Gastroesophageal sphincter (tissue), 4 donors: ENCODE measurements around the gene TLK2. TPM values are rescaled to one million over a fixed set of nuclear protein-coding genes. Genes with fewer than 3 reads are reported as not detected.
"Not testable (repeated sequence)": the region's sequence is repeated elsewhere in the genome, so short reads cannot be mapped to it uniquely, and the experiment has no call there.

Source experiments
- ATAC-seq: fragments of 150-250 bp; one replicate; pipeline ENCODE4 v1.9.1; 2016; ENCODE audit warnings: mild to moderate bottlenecking, moderate library complexity
- H3K27ac ChIP-seq, 4 donors: fragments of 200-600 bp; sonication (generic) in 3 of 4; 1 replicate in 3 of 4; 2 replicates in 1 of 4; pipeline ENCODE4 v1.5.1; 2016 to 2019
- H3K27me3 ChIP-seq: fragments of 200-600 bp; sonication (generic); one replicate; pipeline ENCODE4 v1.5.1; 2019
- H3K36me3 ChIP-seq, 2 donors: fragments of 200-600 bp; sonication (generic); one replicate each; pipeline ENCODE4 v1.5.1; 2019; ENCODE audit warnings: control low read depth in 1 of 2
- H3K4me1 ChIP-seq, 3 donors: fragments of 200-600 bp; sonication (generic); 1 replicate in 2 of 3; 2 replicates in 1 of 3; pipeline ENCODE4 v1.5.1; 2016 to 2019; ENCODE audit warnings: control low read depth in 2 of 3
- H3K4me3 ChIP-seq, 2 donors: fragments of 200-600 bp; sonication (generic); one replicate each; pipeline ENCODE4 v1.5.1; 2019; ENCODE audit warnings: mild to moderate bottlenecking in 1 of 2, moderate library complexity in 1 of 2
- H3K9me3 ChIP-seq, 3 donors: fragments of 200-600 bp; sonication (generic); one replicate each; pipeline ENCODE4 v1.5.1; 2017 to 2019; ENCODE audit warnings: control low read depth in 2 of 3
- CTCF ChIP-seq, 4 experiments: fragments of 200-600 bp in 2 of 4; fragments of 450-650 bp in 2 of 4; sonication (generic) in 1 of 4; IDR thresholded peaks; one replicate each; pipeline ENCODE4 v1.5.1; 2017 to 2019; ENCODE audit warnings: antibody characterized with exemption in 4 of 4, mild to moderate bottlenecking in 2 of 4, moderate library complexity in 2 of 4
- EP300 ChIP-seq: sonication (generic); formaldehyde crosslinking; IDR thresholded peaks from one replicate; pipeline ENCODE4 v1.6.1; 2017; ENCODE audit warnings: antibody characterized with exemption, mild to moderate bottlenecking
- POLR2A ChIP-seq, 2 donors: fragments of 450-650 bp; IDR thresholded peaks; one replicate each; pipeline ENCODE4 v1.6.1; 2017; ENCODE audit warnings: antibody characterized with exemption in 2 of 2, mild to moderate bottlenecking in 2 of 2, moderate library complexity in 1 of 2
- POLR2AphosphoS5 ChIP-seq: sonication (generic); formaldehyde crosslinking; IDR thresholded peaks from one replicate; pipeline ENCODE4 v1.6.1; 2017; ENCODE audit warnings: antibody characterized with exemption
- WGBS, 2 donors: methylation state at CpG; one replicate each; pipeline ENCODE4 v1.1.5; 2018; ENCODE audit warnings: low coverage in 1 of 2; 5-methylcytosine and 5-hydroxymethylcytosine counted together
- total RNA-seq, 4 donors: library from RNA; depleted of rRNA; stranded (reverse); fragments of >200 nt; gene quantifications; one replicate each; pipeline ENCODE4 v1.1.0, GENCODE V29; 2016

Gene TLK2
- total RNA-seq, 4 donors from 2014 or later: 42.7 to 69.4 (median 51.3) TPM

- WGBS, 2 donors: 79 to 93% methylated on average over 6 to 7 of the region's 7 CpGs
- Histone ChIP-seq H3K4me3 (no peak overlapping the region), H3K27me3 (no peaks in the 10 kb centered on the region), H3K36me3 (peaks cover 0 to 8% of the 10 kb centered on the region in 2 donors), H3K4me1 (no peaks in the 10 kb centered on the region), H3K27ac (no peak overlapping the region), H3K9me3 (no peaks in the 10 kb centered on the region)
- TF ChIP-seq POLR2A (IDR thresholded peaks at IDR 0.05) (no peak), CTCF (IDR thresholded peaks at IDR 0.05) (no peak), POLR2AphosphoS5 (no peak), EP300 (no peak)
- ATAC-seq: no peak
Observed at GRCh38 chr17:62456016-62456415, 22.6 kb upstream of the TLK2 start.

- H3K27ac ChIP-seq, H3K9me3 ChIP-seq, ATAC-seq, H3K4me3 ChIP-seq, H3K27me3 ChIP-seq, H3K36me3 ChIP-seq, H3K4me1 ChIP-seq: not testable (repeated sequence)
- WGBS, 2 donors: 77 to 83% methylated on average over 9 to 10 of the region's 10 CpGs
Observed at GRCh38 chr17:62458483-62458882, 20.1 kb upstream of the TLK2 start.

GRCh38 chr17:62464422-62464821, 14.2 kb upstream of the TLK2 start:
- ATAC-seq, H3K4me1 ChIP-seq: not testable (repeated sequence)
- WGBS, 2 donors: 70 to 100% methylated on average over 2 of the region's 3 CpGs

GRCh38 chr17:62465271-62465670, 13.4 kb upstream of the TLK2 start:
- WGBS, 2 donors: 100% methylated on average over 1 to 4 of the region's 7 CpGs
- H3K27ac ChIP-seq, H3K4me1 ChIP-seq, H3K9me3 ChIP-seq, ATAC-seq, H3K27me3 ChIP-seq, H3K4me3 ChIP-seq, H3K36me3 ChIP-seq: not testable (repeated sequence)

More at GRCh38 chr17:62464422-62464821, 14.2 kb upstream of the TLK2 start:
- not testable (repeated sequence) for H3K4me3 ChIP-seq, H3K27ac ChIP-seq, H3K9me3 ChIP-seq, H3K27me3 ChIP-seq, H3K36me3 ChIP-seq

GRCh38 chr17:62470666-62471379, 7.8 kb upstream of the TLK2 start:
- peaks cover 0 to 18% (median 3%) of the 10 kb centered on the region in 3 donors for H3K4me1 ChIP-seq
- H3K4me3 ChIP-seq, H3K9me3 ChIP-seq, H3K36me3 ChIP-seq, H3K27me3 ChIP-seq, ATAC-seq: not testable (repeated sequence)
- 0 to 51% methylated on average over 2 to 3 of the region's 8 CpGs for WGBS, 2 donors
- peak; percentile 43 for TF ChIP-seq POLR2AphosphoS5
- peak overlapping the region in 2 of 4 donors; percentile 2 to 51 for H3K27ac ChIP-seq

- not testable (repeated sequence) for H3K27me3 ChIP-seq, H3K4me3 ChIP-seq, H3K27ac ChIP-seq, H3K36me3 ChIP-seq, H3K9me3 ChIP-seq, ATAC-seq
- peaks cover 0 to 19% (median 3%) of the 10 kb centered on the region in 3 donors for H3K4me1 ChIP-seq
- 39% methylated on average over 6 of the region's 9 CpGs; no CpG with 5 or more reads in 1 of the 2 donors for WGBS, 2 donors
Observed at GRCh38 chr17:62471380-62471880, 7.2 kb upstream of the TLK2 start.

GRCh38 chr17:62473030-62473982, 5.3 kb upstream of the TLK2 start:
- not testable (repeated sequence) for ATAC-seq, H3K36me3 ChIP-seq, H3K27me3 ChIP-seq, H3K27ac ChIP-seq, H3K9me3 ChIP-seq, H3K4me3 ChIP-seq
- H3K4me1 ChIP-seq: peaks cover 0 to 32% (median 8%) of the 10 kb centered on the region in 3 donors
- WGBS, 2 donors: 80 to 87% methylated on average over 1 to 6 of the region's 8 CpGs

GRCh38 chr17:62477111-62477510, 1.5 kb upstream of the TLK2 start:
- H3K27me3 ChIP-seq, H3K36me3 ChIP-seq, ATAC-seq, H3K9me3 ChIP-seq: not testable (repeated sequence)
- peak overlapping the region in 3 of 4 donors; percentile 97 to 99 (median 98) for H3K27ac ChIP-seq
- peak overlapping the region in 1 of 2 donors; percentile 81 for H3K4me3 ChIP-seq
- peaks cover 0 to 38% (median 11%) of the 10 kb centered on the region in 3 donors for H3K4me1 ChIP-seq
- 75% methylated on average over 8 of the region's 8 CpGs; no CpG with 5 or more reads in 1 of the 2 donors for WGBS, 2 donors

GRCh38 chr17:62477718-62478408, 762 bp upstream of the TLK2 start:
- peak overlapping the region; percentile 89 to 99 (median 98) for H3K27ac ChIP-seq
- peak overlapping the region; percentile 53 to 81 for H3K4me3 ChIP-seq
- H3K9me3 ChIP-seq, H3K27me3 ChIP-seq: not testable (repeated sequence)
- WGBS, 2 donors: 3% methylated on average over 3 of the region's 61 CpGs; no CpG with 5 or more reads in 1 of the 2 donors
- peak; percentile 43 for ATAC-seq
- H3K36me3 ChIP-seq: peaks cover 0 to 16% of the 10 kb centered on the region in 2 donors
- peaks cover 0 to 45% (median 11%) of the 10 kb centered on the region in 3 donors for H3K4me1 ChIP-seq
